Skin of body (tissue), 2 donors: ENCODE data around the gene TBC1D17. TPM values are rescaled to one million over a fixed set of nuclear protein-coding genes. Genes with fewer than 3 reads are reported as not detected.

ENCODE experiments used
- DNase-seq: peaks from one replicate; lab custom pipeline; 2025; lab: John Stamatoyannopoulos, UW
- total RNA-seq: library from RNA; depleted of rRNA; stranded (reverse); fragments of >200 nt; gene quantifications from one replicate; pipeline ENCODE4 v1.2.3, GENCODE V29; 2014

TBC1D17 gene
- total RNA-seq, 1 donor from 2014 or later: 12.9 TPM

DNA sequence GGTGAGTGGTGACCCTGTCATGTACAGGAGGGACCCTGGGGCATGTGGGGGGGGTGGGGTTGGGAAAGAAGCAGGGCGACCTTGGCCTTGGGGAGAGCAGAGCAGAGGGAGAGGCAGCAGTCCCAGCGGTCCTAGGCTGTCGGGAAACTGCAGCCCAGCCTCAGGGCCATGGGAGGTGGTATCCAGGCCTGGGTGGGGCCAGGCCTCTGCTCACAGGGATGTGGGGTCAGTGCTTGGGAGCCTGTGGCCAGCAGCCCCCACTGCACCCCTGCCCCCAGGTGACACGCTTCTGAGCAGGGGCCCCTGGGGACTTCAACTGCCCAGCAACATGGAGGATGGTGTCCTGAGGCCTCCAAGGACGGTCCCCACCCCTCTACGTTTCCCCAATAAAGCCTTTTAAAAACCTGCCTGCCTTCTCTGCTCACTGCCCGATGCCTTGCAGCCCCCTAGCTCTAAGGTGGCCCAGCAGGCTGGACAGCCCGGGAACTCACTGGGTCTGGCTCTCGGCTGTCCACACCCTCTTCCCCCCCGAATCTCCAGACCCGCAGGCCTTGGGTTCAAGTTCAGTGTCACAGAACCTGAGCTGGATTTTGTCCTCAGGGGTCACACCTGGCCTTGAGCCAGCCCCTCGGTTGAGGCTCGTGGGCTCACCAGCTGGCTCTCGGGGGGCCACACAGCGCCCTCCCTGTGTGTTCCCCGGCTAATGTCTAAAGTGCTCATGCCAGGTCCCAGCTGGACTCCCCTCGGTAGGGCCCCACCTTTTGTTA lies 17.0 kb upstream of the TBC1D17 start:
- no peak for DNase-seq

- no peak for DNase-seq
These were observed 16.4 kb upstream of the TBC1D17 start for GRCh38 chr19:49861107-49861506.

- DNase-seq: no peak
These were observed 15.7 kb upstream of the TBC1D17 start for GRCh38 chr19:49861541-49862378.

DNA sequence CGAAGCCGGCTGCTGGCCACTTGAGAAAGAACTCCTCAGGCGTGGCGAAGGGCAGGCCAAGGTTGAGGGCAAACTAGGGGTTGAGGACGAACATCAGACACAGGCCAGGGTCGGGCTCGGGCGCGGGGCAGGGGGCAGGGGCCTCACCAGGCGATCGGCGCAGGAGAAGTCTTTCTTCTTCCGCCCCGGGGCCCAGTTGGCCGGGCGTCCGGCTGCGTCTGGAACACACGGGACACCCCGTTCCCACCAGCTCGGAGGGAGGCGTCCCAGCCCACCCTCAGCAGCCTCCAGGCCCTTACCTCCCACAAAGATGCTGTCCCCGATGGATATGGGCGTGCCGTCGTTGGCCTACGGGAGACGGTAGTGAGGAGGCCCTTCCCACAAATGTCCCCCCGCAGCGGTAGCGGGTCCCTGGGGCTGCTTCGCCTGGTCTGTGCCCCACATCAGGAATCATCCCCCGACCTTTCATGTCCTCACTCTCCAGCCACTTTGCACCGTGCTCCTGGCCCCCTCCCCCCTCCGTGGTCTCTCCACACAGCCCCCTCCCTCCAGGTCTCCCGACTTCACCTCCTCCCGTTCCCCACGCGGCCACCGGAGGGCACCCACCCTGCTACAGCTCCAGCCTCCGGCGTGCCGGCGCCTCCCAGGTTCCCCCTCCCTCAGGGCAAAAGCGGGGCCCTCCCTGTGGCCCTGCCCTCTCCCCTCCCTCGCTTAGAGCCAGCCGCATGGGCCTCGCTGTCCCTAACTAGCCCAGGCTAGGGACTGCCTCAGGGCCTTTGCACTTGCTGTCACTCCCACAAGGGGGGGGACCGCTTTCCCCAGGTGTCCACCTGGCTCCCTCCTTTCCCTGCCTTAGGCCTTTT lies 14.9 kb upstream of the TBC1D17 start:
- no peak for DNase-seq

- no peak for DNase-seq
These were observed 14.1 kb upstream of the TBC1D17 start for GRCh38 chr19:49863254-49863934.

DNA sequence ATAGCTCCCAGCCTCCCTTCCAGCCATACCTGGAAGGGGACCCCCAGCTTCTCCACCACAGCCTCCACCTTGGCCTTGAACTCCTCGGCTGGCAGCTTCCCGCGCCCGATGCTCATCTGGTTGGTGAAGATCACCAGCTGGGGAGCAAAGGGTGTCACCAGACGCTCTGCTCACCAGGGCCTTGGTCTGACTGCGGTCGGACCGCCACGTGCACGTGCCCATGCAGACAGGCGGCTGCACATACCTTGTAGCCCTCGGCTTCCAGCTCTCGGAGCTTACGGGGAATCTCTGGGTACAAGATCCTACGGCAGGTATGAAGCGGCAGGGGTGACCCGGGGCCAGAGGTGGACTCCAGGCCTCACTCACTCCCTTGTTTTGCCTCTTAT lies 13.6 kb upstream of the TBC1D17 start:
- DNase-seq: no peak

- DNase-seq: no peak
These were observed 12.6 kb upstream of the TBC1D17 start for GRCh38 chr19:49864890-49865289.

- DNase-seq: peak; percentile 97
These were observed 10.3 kb upstream of the TBC1D17 start, which contains the start of gene PNKP for GRCh38 chr19:49866933-49867782. Gene PNKP (minus strand): TSS chr19:49867576. CDS start chr19:49867204, 372 bp downstream.

GRCh38 chr19:49869009-49869483 lies 8.5 kb upstream of the TBC1D17 start:
- no peak for DNase-seq

DNA sequence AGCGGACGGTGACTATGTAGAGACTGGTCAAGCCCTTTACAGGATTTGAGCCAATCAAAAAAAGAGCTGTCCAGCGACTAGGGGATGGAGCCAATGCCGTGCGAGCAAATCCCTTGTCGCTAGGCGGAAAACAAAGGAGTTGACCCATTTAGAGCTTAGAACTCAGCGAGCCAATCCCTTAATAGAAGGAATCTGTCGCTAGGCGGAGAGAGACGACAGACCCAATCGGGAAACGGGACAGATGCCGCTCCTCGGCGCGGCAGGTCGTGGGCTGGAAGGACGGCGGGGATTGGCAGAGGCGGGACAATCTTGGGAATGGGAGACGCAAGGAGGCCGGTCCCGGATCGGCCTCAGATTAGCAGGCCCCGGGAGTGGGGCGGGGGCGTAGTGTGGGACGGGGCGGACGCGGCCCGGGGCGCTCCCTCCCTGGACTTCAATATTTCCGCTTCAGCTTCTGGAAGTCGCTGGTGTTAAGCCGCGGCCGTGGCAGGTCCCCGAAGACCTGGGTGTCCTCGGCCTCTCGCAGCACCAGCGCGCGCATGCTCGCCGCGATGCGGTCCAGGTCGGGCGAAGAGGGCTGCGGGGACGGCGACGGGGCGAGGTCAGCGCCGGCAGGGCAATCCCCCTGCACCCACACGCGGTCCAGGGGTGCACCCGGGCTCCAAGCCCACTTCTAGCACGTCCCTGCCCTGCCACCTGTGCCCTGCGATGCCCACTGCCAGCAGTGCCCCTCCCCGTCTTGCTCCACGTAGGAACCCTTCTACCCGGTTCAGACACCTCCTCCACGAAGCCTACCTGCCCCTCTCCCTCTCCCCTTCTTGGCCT lies 7.8 kb upstream of the TBC1D17 start:
- DNase-seq: peak; percentile 100

DNA sequence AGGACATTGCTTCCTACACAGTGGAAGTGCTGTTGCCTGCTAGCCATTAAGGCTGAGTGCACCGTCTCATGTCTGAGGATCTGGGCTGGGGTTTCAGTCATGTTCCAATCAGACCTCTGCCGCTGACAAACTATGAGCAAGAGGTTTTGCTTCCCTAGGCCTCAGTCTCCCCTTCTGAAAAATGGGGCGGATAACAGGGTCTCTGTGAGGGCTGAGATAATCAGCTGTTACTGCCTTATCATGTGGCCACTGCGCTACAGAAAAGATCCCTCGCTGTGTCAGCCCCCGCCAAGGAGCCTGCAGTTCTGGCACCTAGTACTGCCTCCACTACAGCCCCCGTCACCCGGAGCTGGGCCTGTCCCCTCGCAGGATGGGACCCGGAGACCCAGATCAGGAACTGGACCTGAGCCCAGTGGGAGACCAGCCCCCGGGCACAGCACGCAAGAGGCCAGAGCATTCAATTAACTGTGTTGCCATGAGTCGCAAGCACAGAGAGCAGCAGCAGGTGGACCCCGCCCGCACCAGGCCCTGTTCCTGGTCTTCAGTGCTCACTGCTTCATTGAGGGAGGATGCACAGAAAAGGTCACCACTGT lies 7.1 kb upstream of the TBC1D17 start:
- no peak for DNase-seq

DNA sequence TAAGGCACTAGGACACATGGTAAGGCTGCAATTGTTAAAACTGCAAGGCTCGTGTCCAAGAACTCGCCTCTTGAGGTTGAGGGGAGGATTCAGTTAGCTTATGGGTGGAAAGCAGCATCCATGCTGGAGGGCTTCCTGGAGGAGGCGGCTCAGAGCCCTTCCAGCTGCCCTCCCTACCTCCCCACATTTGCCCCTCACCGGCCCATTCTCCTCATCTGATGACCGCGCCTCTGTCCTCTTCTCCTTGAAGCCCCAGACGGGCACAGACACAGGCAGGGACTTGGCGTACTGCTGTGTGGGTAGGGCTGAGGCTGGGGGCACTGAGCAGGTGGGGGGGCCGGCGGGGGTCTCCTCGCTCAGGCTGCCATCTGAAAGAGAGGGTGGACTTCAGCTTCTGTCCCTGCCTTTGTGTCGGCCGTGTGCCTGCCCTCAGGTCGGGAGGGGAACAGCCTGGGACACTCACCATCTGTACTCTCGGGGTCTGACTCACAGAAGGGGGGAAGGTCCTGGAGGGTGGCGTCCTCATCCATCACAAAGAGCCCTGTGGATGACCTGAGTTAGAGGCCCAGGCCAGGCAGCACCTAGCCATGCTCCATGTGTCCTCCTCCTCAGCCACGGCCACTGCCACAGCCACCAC lies 6.0 kb upstream of the TBC1D17 start:
- DNase-seq: no peak

- DNase-seq: no peak
These were observed 5.0 kb upstream of the TBC1D17 start for GRCh38 chr19:49872245-49873128.

DNA sequence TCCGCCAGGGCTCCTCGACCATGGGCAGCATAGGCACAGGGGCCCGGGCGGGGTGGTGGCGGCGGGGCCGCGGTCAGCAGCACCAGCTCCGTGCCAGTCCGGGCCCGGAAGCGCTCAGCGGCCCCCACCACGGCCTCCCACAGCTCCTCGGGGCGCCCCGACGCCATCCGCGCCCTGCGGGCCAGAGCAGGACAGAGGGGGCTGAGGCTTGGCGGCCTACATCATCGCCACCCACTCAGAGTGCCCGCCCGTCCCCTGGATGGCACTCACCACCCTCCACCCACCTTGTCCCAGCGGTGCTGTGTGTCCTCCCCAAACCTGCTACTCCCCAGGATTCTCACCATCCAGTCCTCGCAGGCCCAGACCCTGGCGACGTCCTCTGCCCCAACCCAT lies 4.4 kb upstream of the TBC1D17 start:
- no peak for DNase-seq

DNA sequence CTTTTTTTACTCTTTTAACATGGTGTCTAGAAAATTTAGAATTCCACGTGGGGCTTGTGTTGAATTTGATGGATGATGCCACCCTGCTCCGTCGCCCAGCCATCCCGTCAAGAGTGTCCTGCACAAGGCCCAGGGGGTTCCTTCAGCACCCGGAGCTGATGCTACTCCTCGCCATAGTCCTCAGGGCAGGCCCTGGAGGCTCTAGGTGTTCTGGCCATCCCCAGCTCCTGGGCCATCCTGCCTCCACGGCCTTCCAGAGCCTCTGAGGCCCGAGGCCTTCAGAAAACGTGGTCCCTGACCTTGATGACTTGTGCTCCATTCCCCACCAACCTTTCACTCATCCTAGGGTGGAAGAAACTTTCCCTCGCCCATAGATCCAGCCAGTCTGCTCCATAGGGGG lies 3.7 kb upstream of the TBC1D17 start:
- no peak for DNase-seq

GRCh38 chr19:49874503-49875157 lies 2.9 kb upstream of the TBC1D17 start:
- no peak for DNase-seq

DNA sequence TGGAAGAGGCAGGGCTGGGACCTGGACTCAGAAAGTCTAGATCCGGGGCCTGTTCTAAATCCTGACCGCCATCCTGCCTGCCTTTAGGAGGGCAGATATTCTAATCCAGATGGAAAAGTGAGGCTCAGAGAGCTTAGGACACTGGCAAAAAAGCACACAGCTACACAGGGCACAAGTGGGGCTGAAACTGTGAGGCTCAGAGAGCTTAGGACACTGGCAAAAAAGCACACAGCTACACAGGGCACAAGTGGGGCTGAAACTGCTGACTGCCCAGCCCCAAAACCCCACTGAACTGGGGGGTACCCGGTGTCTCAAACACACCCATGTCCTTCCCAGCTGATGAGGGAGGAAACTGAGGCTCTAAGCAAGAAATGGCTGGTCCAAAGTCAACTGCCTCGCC lies 2.3 kb upstream of the TBC1D17 start:
- no peak for DNase-seq
